GM18505 (cell line): ENCODE measurements around the gene ELK3.

Experiments
- ATAC-seq: cut with Tn5 transposase; IDR thresholded peaks from one replicate; pipeline ENCODE4 v1.9.1; 2021; ENCODE audit not compliant: unreplicated experiment
- POLR2A ChIP-seq: IDR thresholded peaks from 4 replicates; pipeline ENCODE4 v1.6.1; 2011; ENCODE audit warnings: borderline replicate concordance; ENCODE audit not compliant: insufficient read depth, insufficient read length; ENCODE audit errors: extremely low read depth

Gene ELK3

GRCh38 chr12:96194971-96195844 lies 1.0 kb downstream of the ELK3 start:
- TF ChIP-seq POLR2A, result no peak
- peak; percentile 73 for ATAC-seq

DNA sequence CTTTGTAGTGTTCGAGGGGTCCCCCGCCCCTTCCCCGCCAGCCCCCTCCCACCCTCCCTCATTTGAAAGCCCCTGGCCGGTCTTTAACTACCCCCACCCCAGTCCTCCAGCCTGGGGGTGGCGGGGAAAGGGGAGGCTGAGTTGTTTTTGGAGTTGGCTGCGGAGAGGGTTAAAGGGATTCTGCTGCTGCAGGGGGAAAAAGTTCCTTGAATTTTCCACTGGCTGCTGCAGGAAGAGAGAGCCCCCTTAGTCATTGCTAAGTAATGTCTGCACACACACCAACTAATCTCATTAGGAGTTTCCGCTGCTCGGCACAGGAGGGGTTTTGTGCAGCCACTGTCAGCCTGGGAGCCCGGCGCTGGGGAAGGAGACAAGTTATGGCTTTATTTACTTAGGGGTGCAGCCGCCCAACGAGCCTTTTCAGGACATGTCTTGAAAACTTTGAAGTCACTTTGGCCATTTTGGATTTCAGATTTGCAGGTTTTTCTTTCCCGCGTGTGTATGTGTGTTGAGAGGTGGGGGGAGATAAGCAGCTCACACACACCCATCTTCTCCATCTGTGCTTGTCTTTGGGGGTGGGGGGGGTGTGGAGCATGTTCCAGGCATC lies 1.8 kb downstream of the ELK3 start:
- TF ChIP-seq POLR2A, result no peak
- ATAC-seq, result no peak

DNA sequence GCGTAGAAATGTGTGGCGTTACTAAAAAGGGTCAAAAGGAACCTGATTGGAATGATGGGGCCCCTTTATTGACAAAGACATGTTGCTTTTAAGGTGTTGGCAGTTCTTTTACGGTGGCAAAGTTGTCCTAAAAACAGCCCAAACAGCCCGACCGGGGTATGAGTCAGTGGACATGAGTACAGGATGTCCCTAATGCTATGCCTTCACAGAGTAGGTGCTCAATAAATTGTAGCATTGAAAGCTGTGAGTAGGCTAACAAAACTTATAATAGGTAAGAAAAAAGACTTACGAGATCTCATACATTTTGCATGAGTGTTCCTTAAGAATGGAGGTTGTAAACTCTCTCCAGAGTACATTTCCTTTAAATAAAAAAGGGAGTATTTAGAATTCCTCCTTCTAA lies 2.6 kb downstream of the ELK3 start:
- no peak for ATAC-seq
- TF ChIP-seq POLR2A, result no peak

DNA sequence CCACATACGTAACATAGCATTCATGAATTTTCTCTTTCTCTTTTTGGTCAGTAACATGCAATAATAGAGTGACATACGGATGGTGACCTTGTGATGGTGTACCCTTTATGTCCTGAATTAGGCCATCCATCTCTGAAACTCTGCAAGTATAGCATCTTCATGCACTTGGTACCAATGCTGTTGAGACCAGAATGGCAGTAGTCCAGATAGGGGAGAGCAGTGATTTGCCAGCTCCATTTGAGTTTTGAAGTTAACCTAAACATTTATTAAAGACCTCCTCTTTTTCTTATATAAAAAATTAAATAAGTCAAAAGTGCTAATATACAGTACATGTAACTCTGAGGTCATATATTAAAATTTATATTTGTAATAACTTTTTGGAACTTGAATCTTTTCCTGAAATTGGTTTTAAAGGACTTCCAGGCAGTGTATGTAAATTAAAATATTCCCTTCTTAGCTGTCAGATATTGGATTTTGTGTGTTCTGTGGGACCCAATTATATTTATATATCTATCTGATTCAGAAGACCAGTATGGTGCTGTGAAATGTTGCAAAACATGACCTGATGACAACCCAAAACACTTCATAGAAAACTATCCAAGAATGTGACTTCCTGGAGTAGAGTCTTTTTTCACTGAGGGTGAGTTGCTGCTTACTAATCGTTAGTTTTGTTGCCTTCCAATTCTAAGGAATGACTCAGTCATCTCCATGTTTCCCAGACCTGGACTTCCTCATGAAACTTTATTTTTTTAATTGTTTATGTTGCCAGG lies 3.5 kb downstream of the ELK3 start:
- no peak for ATAC-seq
- TF ChIP-seq POLR2A, result no peak

- TF ChIP-seq POLR2A, result no peak
- ATAC-seq, result no peak
Measured at GRCh38 chr12:96198965-96199364, 4.8 kb downstream of the ELK3 start.

DNA sequence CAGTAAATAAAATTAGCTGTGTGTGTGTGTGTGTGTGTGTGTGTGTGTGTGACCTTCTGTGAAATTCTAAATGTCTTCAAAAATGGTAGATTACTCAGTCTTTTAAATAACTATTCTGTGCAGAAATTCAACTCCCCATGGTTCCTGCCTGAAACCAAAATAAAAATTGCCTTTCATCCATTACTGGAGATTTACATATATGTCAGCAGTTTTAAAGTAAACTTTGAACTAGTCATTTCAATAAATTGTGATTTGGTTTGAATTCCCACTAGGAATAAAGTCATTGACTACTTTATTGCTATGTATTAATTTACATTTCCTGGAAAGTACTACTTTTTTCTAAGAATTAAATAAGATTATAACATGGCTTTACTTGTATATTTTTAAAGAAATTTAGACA lies 5.3 kb downstream of the ELK3 start:
- no peak for ATAC-seq
- no peak for TF ChIP-seq POLR2A

DNA sequence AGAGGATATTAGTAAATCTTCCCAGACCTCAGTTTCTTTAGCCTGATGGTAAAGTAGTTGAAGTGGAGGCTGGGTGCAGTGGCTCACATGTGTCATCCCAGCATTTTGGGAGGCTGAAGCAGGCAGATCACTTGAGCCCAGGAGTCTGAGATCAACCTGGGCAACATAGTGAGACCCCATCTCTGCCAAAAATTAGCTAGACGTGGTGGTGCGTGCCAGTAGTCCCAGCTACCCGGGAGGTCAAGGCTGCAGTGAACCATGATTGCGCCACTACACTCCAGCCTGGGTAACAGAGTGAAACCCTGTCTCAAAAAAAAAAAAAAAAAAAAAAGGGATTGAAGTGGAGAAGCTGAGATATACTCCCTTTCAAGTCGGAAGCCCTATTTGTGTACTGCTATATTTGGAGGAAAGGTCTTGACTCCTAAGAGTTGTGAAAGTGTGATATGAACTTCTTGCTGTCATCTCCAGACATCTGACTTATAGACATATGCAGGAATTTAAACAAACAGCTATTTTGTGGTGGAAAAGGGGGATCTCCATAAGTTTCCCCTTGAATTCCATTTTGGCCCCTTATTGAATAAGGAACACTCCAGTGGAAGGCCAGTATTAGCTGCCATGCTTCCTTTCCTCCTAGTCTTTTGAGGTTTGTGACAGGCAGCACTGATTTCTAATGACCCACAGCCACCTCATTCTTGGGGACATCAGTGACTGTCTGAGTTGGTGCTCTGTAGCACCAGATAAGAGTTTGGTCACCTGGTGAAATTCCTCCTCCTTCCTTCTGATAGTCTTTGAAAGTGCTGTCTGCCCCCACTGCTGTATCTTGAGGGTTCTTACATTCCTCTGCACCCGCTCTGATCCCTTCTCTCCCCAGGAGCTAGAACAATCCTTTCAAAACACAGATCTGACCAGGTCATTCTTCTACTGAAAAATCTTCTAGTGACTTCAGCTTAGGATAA lies 7.4 kb downstream of the ELK3 start:
- TF ChIP-seq POLR2A, result no peak
- ATAC-seq, result no peak

GRCh38 chr12:96204381-96204780 lies 10.2 kb downstream of the ELK3 start:
- no peak for ATAC-seq
- TF ChIP-seq POLR2A, result no peak

GRCh38 chr12:96205908-96206307 lies 11.7 kb downstream of the ELK3 start:
- no peak for ATAC-seq
- no peak for TF ChIP-seq POLR2A

DNA sequence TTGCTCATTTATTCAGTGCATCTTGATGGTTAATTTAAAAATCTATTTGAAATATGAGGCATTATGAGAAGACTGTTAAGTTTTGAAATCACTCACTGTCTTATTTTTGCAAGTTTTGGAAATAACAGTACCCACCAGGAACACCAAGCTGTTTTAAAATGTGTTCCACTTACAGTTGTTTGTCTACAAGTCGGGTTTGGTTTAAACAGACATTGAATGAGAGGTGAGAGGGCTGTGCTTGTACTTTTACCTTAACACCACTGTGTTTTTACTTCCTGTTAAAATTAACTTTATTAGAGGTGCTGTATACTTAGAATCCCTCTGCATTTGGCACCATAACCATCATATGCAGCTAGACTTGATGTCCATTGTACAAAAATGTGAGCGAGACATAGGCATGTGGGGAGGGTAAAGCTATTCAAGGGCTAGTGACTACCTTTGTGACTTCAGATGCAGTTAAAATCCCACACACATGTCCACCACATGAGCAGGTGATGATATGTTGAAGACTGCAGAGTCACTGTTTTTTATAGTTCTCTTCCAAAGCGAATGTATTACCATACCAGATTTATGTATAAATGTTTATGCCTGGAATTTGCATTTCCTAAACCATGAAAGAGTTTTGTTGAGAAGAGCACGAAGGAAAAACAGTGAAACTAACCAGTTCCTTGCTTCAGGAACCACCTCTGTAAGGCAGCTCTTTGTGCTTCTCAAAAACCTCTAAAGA lies 12.9 kb downstream of the ELK3 start:
- TF ChIP-seq POLR2A, result no peak
- ATAC-seq, result no peak

DNA sequence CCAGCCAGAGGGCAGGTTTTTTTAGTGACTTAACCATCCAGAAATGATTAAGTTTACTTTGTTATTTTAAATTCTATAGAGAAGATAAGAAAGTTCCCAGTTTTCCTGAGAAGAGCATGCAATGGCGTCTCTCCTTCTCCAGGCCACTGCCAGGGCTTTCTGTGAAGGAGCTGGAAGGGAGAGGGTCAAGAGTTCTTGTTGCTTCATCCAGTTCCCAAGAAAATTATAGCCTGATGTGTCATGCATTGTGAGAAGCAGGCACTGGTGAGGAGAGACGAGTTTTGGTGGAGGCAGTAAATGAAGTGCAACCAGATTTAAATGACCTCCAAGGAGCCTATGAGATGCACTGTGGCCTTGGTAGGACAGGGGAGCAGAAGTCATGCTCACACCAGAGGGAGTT lies 14.2 kb downstream of the ELK3 start:
- TF ChIP-seq POLR2A, result no peak
- no peak for ATAC-seq
